GM23248 (cell line): ENCODE measurements around the gene CUX1.

Experiments
- EZH2 ChIP-seq: fragments of 200-600 bp; sonication (generic); IDR thresholded peaks from 2 replicates; pipeline ENCODE4 v1.6.1; 2018; ENCODE audit warnings: antibody characterized with exemption, mild to moderate bottlenecking; ENCODE audit not compliant: insufficient read depth, poor library complexity, severe bottlenecking
- EZH2phosphoT487 ChIP-seq: fragments of 200-600 bp; sonication (generic); IDR thresholded peaks from 2 replicates; pipeline ENCODE4 v1.6.1; 2018; ENCODE audit warnings: antibody characterized with exemption, moderate library complexity, mild to moderate bottlenecking, low read depth; ENCODE audit not compliant: insufficient read depth

GRCh38 chr7:102211590-102212550 lies 394.4 kb downstream of the CUX1 start:
- TF ChIP-seq EZH2phosphoT487 (no peak), EZH2 (no peak)
